GM12891 (cell line): Measurements from ENCODE around the gene ZYG11A.

Experiments
- DNase-seq: peaks from one replicate; pipeline ENCODE4 v3.0.0; 2011; ENCODE audit warnings: low spot score; ENCODE audit not compliant: insufficient read length
- FAIRE-seq: peaks from 2 replicates; lab custom pipeline; 2011; peaks lifted over from hg19 to GRCh38; lab: Jason Lieb, UNC
- PAX5 ChIP-seq: IDR thresholded peaks from 2 replicates; pipeline ENCODE4 v1.6.1; 2011; ENCODE audit warnings: low read length, moderate library complexity, mild to moderate bottlenecking; ENCODE audit not compliant: insufficient read depth, severe bottlenecking
- POLR2A ChIP-seq: IDR thresholded peaks from 2 replicates; pipeline ENCODE4 v1.6.1; 2011; ENCODE audit warnings: low read depth, low read length, control low read depth
- POLR2AphosphoS5 ChIP-seq: IDR thresholded peaks from 2 replicates; pipeline ENCODE4 v1.6.1; 2011; ENCODE audit warnings: low read depth, low read length, control low read depth
- POU2F2 ChIP-seq: IDR thresholded peaks from 2 replicates; pipeline ENCODE4 v1.6.1; 2011; ENCODE audit warnings: low read depth, mild to moderate bottlenecking, control low read depth, low read length, moderate library complexity
- SPI1 ChIP-seq: IDR thresholded peaks from 2 replicates; pipeline ENCODE4 v1.6.1; 2011; ENCODE audit warnings: low read depth, low read length, control low read depth
- TAF1 ChIP-seq: IDR thresholded peaks from 2 replicates; pipeline ENCODE4 v1.6.1; 2011; ENCODE audit warnings: low read depth, low read length, control low read depth

ZYG11A gene

GRCh38 chr1:52880206-52880605, 37.6 kb downstream of the ZYG11A start:
- no peak for FAIRE-seq
- no peak for TF ChIP-seq TAF1
- TF ChIP-seq SPI1, result no peak
- no peak for TF ChIP-seq POLR2AphosphoS5
- TF ChIP-seq POU2F2, result no peak
- TF ChIP-seq POLR2A, result no peak
- TF ChIP-seq PAX5, result no peak
- DNase-seq, result no peak

- no peak for DNase-seq
- no peak for FAIRE-seq
- TF ChIP-seq POU2F2 (no peak), SPI1 (no peak), POLR2AphosphoS5 (no peak), PAX5 (no peak), TAF1 (no peak), POLR2A (no peak)
Observed at GRCh38 chr1:52887483-52887882, 44.9 kb downstream of the ZYG11A start.

DNA sequence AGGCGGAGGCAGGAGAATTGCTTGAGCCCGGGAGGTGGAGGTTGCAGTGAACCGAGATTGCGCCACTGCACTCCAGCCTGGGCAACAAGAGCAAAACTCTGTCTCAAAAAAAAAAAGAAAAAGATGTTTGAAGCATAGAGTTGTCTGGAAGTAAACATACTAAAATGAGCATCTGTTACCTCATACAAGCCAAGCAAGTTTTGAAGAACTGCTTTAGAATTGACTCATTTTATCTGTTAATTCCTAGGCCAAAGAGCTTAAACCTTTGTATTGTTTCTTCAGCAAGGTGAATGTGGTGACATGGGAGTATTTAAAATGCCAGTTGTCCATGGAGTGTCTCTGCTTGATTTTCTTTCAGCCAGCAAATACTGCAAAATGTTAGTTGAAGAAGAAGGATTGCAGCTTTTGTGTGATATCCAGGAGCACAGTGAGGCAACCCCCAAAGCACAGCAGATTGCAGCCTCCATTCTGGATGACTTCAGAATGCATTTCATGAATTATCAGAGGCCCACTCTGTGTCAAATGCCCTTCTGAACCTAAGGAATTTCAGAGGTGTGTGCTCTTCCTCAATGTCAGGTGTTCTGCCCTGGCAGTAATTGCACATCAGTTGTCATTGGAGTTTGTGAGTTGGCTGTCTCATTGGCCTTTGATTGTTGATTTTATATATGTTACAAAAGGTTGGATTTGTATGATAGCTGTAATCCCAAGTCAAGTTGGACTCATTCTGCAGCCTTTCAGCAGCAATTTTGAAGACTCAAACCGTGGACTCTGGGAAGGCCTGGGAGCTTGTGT, 50.1 kb downstream of the ZYG11A start:
- FAIRE-seq (no peak), DNase-seq (no peak)
- no peak for TF ChIP-seq POU2F2

DNA sequence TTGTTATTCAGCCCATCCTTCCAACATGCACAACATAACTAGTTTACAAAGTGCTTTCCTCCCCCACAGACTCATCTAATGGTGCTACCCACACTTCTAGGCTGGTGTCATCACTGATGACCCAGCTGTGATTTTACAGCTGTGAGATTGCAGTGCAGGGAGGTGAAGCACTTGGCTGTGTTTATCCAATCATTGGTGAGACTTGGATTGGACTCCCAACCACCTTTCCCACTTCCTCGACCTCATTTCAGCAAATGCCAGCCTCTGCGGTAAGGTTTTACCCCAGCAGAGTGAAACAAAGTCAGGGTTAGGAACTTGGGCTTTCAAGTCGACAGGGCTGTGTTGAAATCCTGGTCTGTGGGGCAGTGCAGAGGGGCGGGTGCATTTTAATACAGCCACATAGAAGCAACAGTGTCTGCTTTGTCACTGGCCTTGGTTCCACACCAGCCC, 56.9 kb downstream of the ZYG11A start:
- TF ChIP-seq TAF1 (no peak), POLR2AphosphoS5 (no peak), SPI1 (no peak), PAX5 (no peak), POU2F2 (no peak), POLR2A (no peak)
- no peak for FAIRE-seq

DNA sequence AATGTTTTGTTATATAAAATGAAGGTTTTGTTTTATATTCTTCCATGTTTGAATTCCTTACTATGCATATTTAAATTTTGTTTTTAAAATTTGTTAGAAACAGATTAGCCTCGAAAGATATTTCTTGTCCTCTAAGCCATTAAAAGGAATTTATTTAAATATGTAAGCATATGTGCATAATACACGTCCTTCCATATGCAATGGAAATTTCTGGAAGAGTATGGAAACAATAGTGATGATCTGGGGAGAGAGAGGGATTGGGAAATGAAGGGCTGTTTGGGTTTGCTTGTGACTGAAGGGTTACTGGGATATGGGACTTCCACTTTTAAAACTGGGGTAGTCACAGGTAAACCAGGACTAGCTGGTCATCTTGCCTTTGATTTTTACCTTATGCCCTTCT, 57.8 kb downstream of the ZYG11A start:
- no peak for FAIRE-seq
- no peak for TF ChIP-seq SPI1
- no peak for DNase-seq

More for the DNA sequence above, 56.9 kb downstream of the ZYG11A start:
- DNase-seq, result no peak

DNA sequence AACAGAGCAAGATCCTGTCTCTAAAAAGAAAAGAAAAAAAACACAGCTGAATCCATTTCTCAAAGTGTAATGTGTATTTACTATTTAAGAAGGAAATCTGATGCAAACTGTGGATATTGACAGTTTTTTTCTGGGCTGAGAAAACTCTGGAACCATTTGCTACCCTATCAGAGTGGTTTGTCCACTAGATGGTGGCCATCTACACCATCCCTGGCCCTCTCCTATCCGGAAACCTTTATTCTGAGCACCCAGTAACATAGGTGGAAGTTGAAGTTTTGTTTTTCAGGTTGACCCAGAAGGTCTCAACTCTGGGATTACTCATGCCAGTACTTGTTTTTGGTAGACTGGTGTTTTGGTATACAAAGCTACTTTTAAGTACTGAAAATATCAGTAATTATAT, 58.8 kb downstream of the ZYG11A start:
- no peak for FAIRE-seq
- TF ChIP-seq SPI1 (no peak), TAF1 (no peak), PAX5 (no peak), POLR2A (no peak), POU2F2 (no peak), POLR2AphosphoS5 (no peak)
- DNase-seq, result no peak

DNA sequence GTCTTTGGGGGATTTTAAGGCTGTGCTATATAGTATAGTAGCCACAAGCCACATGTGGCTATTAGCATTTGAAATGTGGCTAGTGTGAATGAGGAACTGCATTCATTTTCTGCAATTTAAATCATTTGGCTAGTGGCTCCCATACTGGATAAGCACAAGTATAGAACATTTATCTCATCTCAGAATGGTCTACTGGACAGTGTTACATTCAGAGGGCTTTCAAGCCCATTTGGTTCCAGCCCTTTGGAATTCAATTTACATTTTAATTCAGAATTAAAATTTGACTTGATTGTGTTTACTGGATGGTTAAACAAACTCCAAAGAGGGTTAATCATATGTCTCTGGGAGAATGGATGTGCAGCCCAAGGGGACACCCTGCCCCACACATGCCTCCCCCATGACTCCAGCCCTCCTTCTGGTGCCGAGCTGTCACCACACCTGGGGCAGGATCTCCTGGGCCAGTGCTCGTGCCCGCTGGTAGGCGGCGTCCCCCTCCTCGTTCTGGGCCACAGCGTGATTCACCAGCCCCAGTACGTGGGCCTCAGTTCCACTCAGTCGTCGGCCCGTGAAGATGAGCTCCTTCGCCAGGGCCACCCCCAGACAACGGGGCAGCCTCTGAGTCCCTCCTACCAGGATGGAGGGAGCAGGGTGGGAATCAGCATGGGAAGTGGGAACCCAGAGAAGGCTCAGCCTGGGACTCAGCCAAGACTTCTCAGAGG, 61.8 kb downstream of the ZYG11A start:
- 0 out of 2 replicates have a peak, but pooled peaks have one; percentile 36 for TF ChIP-seq SPI1
- TF ChIP-seq PAX5, result no peak
- no peak for FAIRE-seq
- DNase-seq, result no peak

GRCh38 chr1:52904927-52905698, 62.6 kb downstream of the ZYG11A start:
- peak; percentile 74 for DNase-seq
- FAIRE-seq, result peak; percentile 78
- TF ChIP-seq TAF1, result no peak
- no peak for TF ChIP-seq POU2F2
- no peak for TF ChIP-seq POLR2AphosphoS5
- no peak for TF ChIP-seq POLR2A
- no peak for TF ChIP-seq SPI1
- TF ChIP-seq PAX5, result no peak

DNA sequence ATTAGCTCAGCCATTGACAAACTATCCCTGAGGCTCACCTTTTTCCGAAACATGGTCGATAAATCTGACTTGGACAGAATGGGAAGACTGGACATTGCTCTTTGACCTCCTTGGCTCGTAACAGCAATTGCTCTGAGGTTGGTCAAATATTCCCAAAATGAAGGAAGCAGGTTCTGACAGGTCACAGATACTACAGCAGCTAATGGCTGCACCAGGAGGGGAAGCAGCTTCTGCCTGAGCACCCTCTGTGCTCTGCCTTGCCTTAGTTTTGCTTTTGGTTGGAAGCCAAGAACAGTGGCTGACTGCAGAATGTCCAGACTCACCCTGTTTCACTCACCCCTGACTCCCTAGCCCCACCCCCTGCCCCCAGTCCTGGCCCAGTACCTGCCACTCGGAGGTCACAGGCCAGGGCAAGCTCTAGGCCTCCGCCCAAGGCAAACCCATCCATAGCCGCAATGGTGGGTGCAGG, 63.6 kb downstream of the ZYG11A start:
- TF ChIP-seq POU2F2, result no peak
- no peak for TF ChIP-seq PAX5
- no peak for TF ChIP-seq POLR2AphosphoS5
- TF ChIP-seq POLR2A, result no peak
- no peak for TF ChIP-seq TAF1
- no peak for TF ChIP-seq SPI1
- DNase-seq, result no peak
- no peak for FAIRE-seq
